Prostate gland (tissue), 2 donors: ENCODE measurements around the gene RASA1.

ENCODE experiments used
- POLR2A ChIP-seq: fragments of 450-650 bp; IDR thresholded peaks from one replicate; pipeline ENCODE4 v1.6.1; 2016; ENCODE audit warnings: antibody characterized with exemption, mild to moderate bottlenecking
- POLR2AphosphoS5 ChIP-seq: sonication (generic); formaldehyde crosslinking; IDR thresholded peaks from one replicate; pipeline ENCODE4 v1.6.1; 2017; ENCODE audit warnings: antibody characterized with exemption
- TF ChIP-seq, protein P1 (sequence below), 4 experiments: fragments of 200-600 bp in 2 of 4; fragments of 450-650 bp in 2 of 4; sonication (generic) in 2 of 4; IDR thresholded peaks; 1 replicate in 3 of 4; 2 replicates in 1 of 4; pipeline ENCODE4 v1.5.1; 2016 to 2019; ENCODE audit warnings: antibody characterized with exemption in 4 of 4, mild to moderate bottlenecking in 2 of 4, moderate library complexity in 2 of 4

- TF ChIP-seq, protein P1, sequence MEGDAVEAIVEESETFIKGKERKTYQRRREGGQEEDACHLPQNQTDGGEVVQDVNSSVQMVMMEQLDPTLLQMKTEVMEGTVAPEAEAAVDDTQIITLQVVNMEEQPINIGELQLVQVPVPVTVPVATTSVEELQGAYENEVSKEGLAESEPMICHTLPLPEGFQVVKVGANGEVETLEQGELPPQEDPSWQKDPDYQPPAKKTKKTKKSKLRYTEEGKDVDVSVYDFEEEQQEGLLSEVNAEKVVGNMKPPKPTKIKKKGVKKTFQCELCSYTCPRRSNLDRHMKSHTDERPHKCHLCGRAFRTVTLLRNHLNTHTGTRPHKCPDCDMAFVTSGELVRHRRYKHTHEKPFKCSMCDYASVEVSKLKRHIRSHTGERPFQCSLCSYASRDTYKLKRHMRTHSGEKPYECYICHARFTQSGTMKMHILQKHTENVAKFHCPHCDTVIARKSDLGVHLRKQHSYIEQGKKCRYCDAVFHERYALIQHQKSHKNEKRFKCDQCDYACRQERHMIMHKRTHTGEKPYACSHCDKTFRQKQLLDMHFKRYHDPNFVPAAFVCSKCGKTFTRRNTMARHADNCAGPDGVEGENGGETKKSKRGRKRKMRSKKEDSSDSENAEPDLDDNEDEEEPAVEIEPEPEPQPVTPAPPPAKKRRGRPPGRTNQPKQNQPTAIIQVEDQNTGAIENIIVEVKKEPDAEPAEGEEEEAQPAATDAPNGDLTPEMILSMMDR (IDR thresholded peaks at IDR 0.05), result no peak
- TF ChIP-seq POLR2AphosphoS5 (no peak), POLR2A (no peak)
These were observed 45.5 kb downstream of the RASA1 start for GRCh38 chr5:87313216-87313615.
